GM23338 (cell line): Measurements from ENCODE around the gene MUC6. TPM values are rescaled to one million over a fixed set of nuclear protein-coding genes. Genes with fewer than 3 reads are reported as not detected.

Source experiments
- ATAC-seq: fragments of 200-7000 bp; cut with Tn5 transposase; 3 replicates; pipeline ENCODE4 v1.9.1; 2020
- DNase-seq: peaks from one replicate; pipeline ENCODE4 v3.0.0-alpha.2; 2015; ENCODE audit warnings: low spot score
- H2AFZ ChIP-seq: fragments of 200-600 bp; sonication (generic); 2 replicates; pipeline ENCODE4 v1.8.0; 2016; ENCODE audit warnings: antibody characterized with exemption, mild to moderate bottlenecking, moderate library complexity
- H3F3A ChIP-seq: fragments of 200-600 bp; sonication (generic); replicated peaks from 2 replicates; pipeline ENCODE4 v1.8.0; 2017; ENCODE audit warnings: antibody characterized with exemption, mixed run types, low read depth
- H3K27ac ChIP-seq: fragments of 200-600 bp; sonication (generic); 2 replicates; pipeline ENCODE4 v1.6.1; 2016; ENCODE audit warnings: low read depth
- H3K27me3 ChIP-seq: fragments of 200-600 bp; sonication (generic); 2 replicates; pipeline ENCODE4 v1.8.0; 2016; ENCODE audit warnings: mild to moderate bottlenecking, mixed run types, moderate library complexity; ENCODE audit not compliant: insufficient read depth
- H3K36me3 ChIP-seq: fragments of 200-600 bp; sonication (generic); 2 replicates; pipeline ENCODE4 v1.8.0; 2016; ENCODE audit warnings: mild to moderate bottlenecking; ENCODE audit not compliant: insufficient read depth
- H3K4me1 ChIP-seq: fragments of 200-600 bp; sonication (generic); 2 replicates; pipeline ENCODE4 v1.8.0; 2016; ENCODE audit warnings: mild to moderate bottlenecking, moderate library complexity; ENCODE audit not compliant: insufficient read depth
- H3K4me2 ChIP-seq: fragments of 200-600 bp; sonication (generic); 2 replicates; pipeline ENCODE4 v1.7.1; 2017; ENCODE audit warnings: mixed run types
- H3K4me3 ChIP-seq: fragments of 200-600 bp; sonication (generic); 2 replicates; pipeline ENCODE4 v1.6.1; 2016; ENCODE audit warnings: mixed run types
- H3K79me2 ChIP-seq: fragments of 200-600 bp; sonication (generic); replicated peaks from 2 replicates; pipeline ENCODE4 v1.8.0; 2017; ENCODE audit warnings: mild to moderate bottlenecking; ENCODE audit not compliant: insufficient read depth
- H3K9me2 ChIP-seq: fragments of 200-600 bp; sonication (generic); 2 replicates; pipeline ENCODE4 v1.8.0; 2017; ENCODE audit not compliant: insufficient read depth
- H4K20me1 ChIP-seq: fragments of 200-600 bp; sonication (generic); replicated peaks from 2 replicates; pipeline ENCODE4 v1.8.0; 2017; ENCODE audit warnings: mild to moderate bottlenecking; ENCODE audit not compliant: insufficient read depth
- H3K27ac Mint-ChIP-seq: 2 replicates; pipeline ENCODE4 v1.8.0; 2020; ENCODE audit warnings: inconsistent platforms, mild to moderate bottlenecking, moderate library complexity, mixed read lengths
- H3K27me3 Mint-ChIP-seq: 3 replicates; pipeline ENCODE4 v1.8.0; 2022; ENCODE audit warnings: low read depth, mild to moderate bottlenecking, moderate library complexity, mixed read lengths, inconsistent platforms; ENCODE audit not compliant: insufficient read depth, poor library complexity
- H3K36me3 Mint-ChIP-seq: 3 replicates; pipeline ENCODE4 v1.8.0; 2021; ENCODE audit warnings: low read depth, mild to moderate bottlenecking, inconsistent platforms, moderate library complexity, mixed read lengths
- H3K4me1 Mint-ChIP-seq: 3 replicates; pipeline ENCODE4 v1.8.0; 2020; ENCODE audit warnings: mild to moderate bottlenecking, inconsistent platforms, mixed read lengths
- H3K4me3 Mint-ChIP-seq: 3 replicates; pipeline ENCODE4 v1.8.0; 2021; ENCODE audit warnings: moderate library complexity, mild to moderate bottlenecking, inconsistent platforms, mixed read lengths
- H3K9me3 Mint-ChIP-seq: 3 replicates; pipeline ENCODE4 v1.8.0; 2020; ENCODE audit warnings: moderate library complexity, mild to moderate bottlenecking, inconsistent platforms, mixed read lengths
- CREB1 ChIP-seq: fragments of 250-450 bp; sonication (Bioruptor Pico); IDR thresholded peaks from 2 replicates; pipeline ENCODE4 v1.5.0; 2020; ENCODE audit warnings: low read depth, mild to moderate bottlenecking, moderate library complexity
- CTCF ChIP-seq, 2 experiments: fragments of 200-600 bp in 1 of 2; sonication (generic) in 1 of 2; conservative IDR thresholded peaks; 2 replicates each; pipeline versions ENCODE4 v1.5.1 to v1.6.1; 2016 to 2017; ENCODE audit warnings: antibody characterized with exemption in 2 of 2, low read depth in 2 of 2, mild to moderate bottlenecking in 2 of 2, moderate library complexity in 1 of 2
- EZH2 ChIP-seq: fragments of 200-600 bp; sonication (generic); IDR thresholded peaks from one replicate; pipeline ENCODE4 v1.8.0; 2017; ENCODE audit warnings: antibody characterized with exemption, mild to moderate bottlenecking, low read depth; ENCODE audit not compliant: unreplicated experiment
- JUNB ChIP-seq: IDR thresholded peaks from one replicate; pipeline ENCODE4 v1.6.1; 2016; ENCODE audit warnings: antibody characterized with exemption; ENCODE audit not compliant: unreplicated experiment
- NANOG ChIP-seq: IDR thresholded peaks from 2 replicates; pipeline ENCODE4 v1.6.1; 2016; ENCODE audit warnings: antibody characterized with exemption, borderline replicate concordance
- POLR2AphosphoS5 ChIP-seq: IDR thresholded peaks from 2 replicates; pipeline ENCODE4 v1.6.1; 2016; ENCODE audit warnings: antibody characterized with exemption, low read depth
- REST ChIP-seq: IDR thresholded peaks from one replicate; pipeline ENCODE4 v1.6.1; 2018; ENCODE audit warnings: antibody characterized with exemption; ENCODE audit not compliant: unreplicated experiment
- ZNF114 ChIP-seq: fragments of 250-450 bp; sonication (Bioruptor Pico); IDR thresholded peaks from 2 replicates; pipeline ENCODE4 v1.5.0; 2020; ENCODE audit warnings: mild to moderate bottlenecking, moderate library complexity
- ZNF331 ChIP-seq: fragments of 250-450 bp; sonication (Bioruptor Pico); IDR thresholded peaks from 2 replicates; pipeline ENCODE4 v1.5.0; 2020; ENCODE audit warnings: low read depth, mild to moderate bottlenecking, moderate library complexity
- polyA plus RNA-seq: library from polyadenylated mRNA; unstranded; fragments of >200 nt; fragmentation: Nextera tagmentation; extraction: Ambion mirVana; gene quantifications from 2 replicates; pipeline ENCODE4 v1.2.1, GENCODE V29; 2016
- total RNA-seq: library from RNA; depleted of rRNA; stranded (reverse); fragments of >200 nt; shearing (Covaris generic); gene quantifications from 2 replicates; pipeline ENCODE4 v1.2.3, GENCODE V29; 2014

MUC6 gene
- total and polyA plus RNA-seq, 2 experiments from 2014 or later = not detected

GRCh38 chr11:1077417-1078119 is 41.0 kb upstream of the MUC6 start:
- Histone ChIP-seq H3K4me1 (no peaks in the 10 kb centered on the region), H3K27ac (no peak overlapping the region), H2AFZ (no peak overlapping the region), H3K4me2 (no peak overlapping the region), H3K79me2 (no peaks in the 10 kb centered on the region), H3K36me3 (no peaks in the 10 kb centered on the region), H3K4me3 (no peak overlapping the region), H3K27me3 (no peaks in the 10 kb centered on the region), H3K9me2 (no peaks in the 10 kb centered on the region), H3F3A (no peaks in the 10 kb centered on the region), H4K20me1 (no peaks in the 10 kb centered on the region)
- H3K4me3 Mint-ChIP-seq = no peak overlapping the region
- H3K36me3 Mint-ChIP-seq = no peaks in the 10 kb centered on the region
- DNase-seq = no peak
- no peaks in the 10 kb centered on the region; the same call in 2 of the 3 replicates for H3K9me3 Mint-ChIP-seq
- H3K27ac Mint-ChIP-seq = no peak overlapping the region
- TF ChIP-seq CTCF (conservative IDR thresholded peaks at IDR 0.05; ENCODE audit: low read depth in 2 of 2) (no peak), ZNF114 (no peak)
- H3K4me1 Mint-ChIP-seq = no peaks in the 10 kb centered on the region
- H3K27me3 Mint-ChIP-seq = peaks cover 2% of the 10 kb centered on the region
- no peak; the same call in 2 of the 3 replicates for ATAC-seq

- Mint-ChIP-seq H3K4me3 (no peak overlapping the region), H3K4me1 (no peaks in the 10 kb centered on the region), H3K9me3 (no peaks in the 10 kb centered on the region; the same call in 2 of the 3 replicates), H3K36me3 (no peaks in the 10 kb centered on the region), H3K27me3 (peaks cover 2% of the 10 kb centered on the region), H3K27ac (no peak overlapping the region)
- Histone ChIP-seq H4K20me1 (no peaks in the 10 kb centered on the region), H3F3A (no peaks in the 10 kb centered on the region), H3K4me1 (no peaks in the 10 kb centered on the region), H2AFZ (no peak overlapping the region), H3K27ac (no peak overlapping the region), H3K4me3 (no peak overlapping the region), H3K9me2 (no peaks in the 10 kb centered on the region), H3K36me3 (no peaks in the 10 kb centered on the region), H3K27me3 (no peaks in the 10 kb centered on the region), H3K79me2 (no peaks in the 10 kb centered on the region), H3K4me2 (no peak overlapping the region)
- ATAC-seq = no peak
- DNase-seq = no peak
- TF ChIP-seq ZNF331 (CRISPR knock-in tag) (no peak), CTCF (conservative IDR thresholded peaks at IDR 0.05; ENCODE audit: low read depth in 2 of 2) (no peak), EZH2 (no peak), POLR2AphosphoS5 (no peak), REST (no peak), CREB1 (no peak), ZNF114 (no peak), JUNB (no peak), NANOG (no peak)
Observed at GRCh38 chr11:1077033-1077416, 40.5 kb upstream of the MUC6 start.
